Stimulated activated CD4-positive, alpha-beta T cell treated with anti-CD3 and anti-CD28 coated beads, TNF-alpha, amount 100 ng/mL, for 1 hour (primary cell): ENCODE measurements around the gene ATG2B.

Experiments
- DNase-seq, 3 donors: peaks; one replicate each; pipeline ENCODE4 v3.0.0-alpha.2; 2020; ENCODE audit warnings: low read depth in 3 of 3, low spot score in 1 of 3

Gene ATG2B

DNA sequence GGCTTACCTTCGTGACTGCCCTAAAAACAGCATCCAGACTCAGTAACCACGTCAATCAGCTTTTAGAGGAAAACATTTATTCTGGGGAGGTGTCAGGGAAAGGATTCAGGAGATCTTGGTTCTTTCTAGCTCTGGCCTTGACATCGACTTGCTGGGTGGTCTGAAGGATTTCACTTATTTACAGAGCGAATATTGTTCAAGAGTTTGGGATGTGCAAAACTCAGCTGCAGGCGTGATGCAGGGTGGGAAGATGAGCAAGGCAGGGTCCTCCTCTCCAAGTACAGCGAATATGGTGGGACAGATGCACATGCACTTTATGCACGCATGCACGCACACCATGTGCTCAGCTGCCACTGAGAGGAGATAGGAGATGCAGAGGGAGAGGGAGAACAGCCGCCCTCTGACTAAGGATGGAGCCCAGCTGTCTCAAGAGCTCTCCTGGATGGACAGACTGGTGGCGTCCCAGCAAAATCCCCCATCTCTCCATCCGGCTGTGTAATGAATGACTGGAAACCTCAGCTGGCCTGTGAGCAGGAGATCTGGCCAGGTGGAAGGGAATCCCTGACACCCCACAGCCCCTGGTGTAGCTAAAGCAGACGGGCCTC lies 131.5 kb downstream of the ATG2B start:
- no peak for DNase-seq

DNA sequence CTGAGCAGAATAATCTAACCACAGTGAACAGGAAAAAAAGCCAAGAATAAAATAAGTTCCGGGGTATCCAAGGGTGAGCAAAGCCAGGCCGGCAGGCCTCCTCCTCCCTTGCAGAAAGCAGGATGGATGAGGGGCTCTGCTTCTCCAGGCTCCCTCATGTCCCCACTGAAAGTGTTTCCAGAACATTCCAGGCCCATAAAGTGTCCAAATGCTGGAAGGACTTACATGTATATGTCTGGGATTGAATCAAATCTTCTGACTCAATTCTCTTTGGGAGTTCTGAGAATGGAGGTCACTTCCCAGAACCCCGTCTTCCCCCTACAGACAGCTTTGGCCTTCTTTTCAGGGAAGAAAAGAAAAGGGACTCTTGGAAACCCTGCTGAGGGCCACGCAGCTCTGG lies 132.1 kb downstream of the ATG2B start:
- DNase-seq = no peak

DNA sequence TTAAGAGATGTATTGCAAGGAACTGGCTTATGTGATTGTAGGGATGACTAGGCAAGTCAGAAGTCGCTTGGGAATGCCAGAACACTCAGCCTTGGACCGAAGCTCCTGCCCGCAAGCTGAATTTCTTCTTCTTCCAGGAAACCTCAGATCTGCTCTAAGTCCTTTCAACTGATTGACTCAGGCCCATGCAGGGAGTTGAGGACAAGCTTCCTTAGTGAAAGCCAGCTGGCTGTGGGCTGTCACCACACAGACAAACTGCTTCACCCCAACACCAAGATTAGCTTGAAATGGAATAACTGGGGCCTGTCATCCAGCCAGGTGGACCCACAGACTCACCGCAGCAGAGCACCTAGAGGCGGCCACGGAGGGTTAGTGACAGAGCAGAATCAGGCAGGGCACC lies 133.8 kb downstream of the ATG2B start:
- DNase-seq = no peak
